ENCODE data around the gene PTPN20.
"Not testable (repeated sequence)": the region's sequence is repeated elsewhere in the genome, so short reads cannot be mapped to it uniquely, and the experiment has no call there.

The PTPN20 gene

DNA sequence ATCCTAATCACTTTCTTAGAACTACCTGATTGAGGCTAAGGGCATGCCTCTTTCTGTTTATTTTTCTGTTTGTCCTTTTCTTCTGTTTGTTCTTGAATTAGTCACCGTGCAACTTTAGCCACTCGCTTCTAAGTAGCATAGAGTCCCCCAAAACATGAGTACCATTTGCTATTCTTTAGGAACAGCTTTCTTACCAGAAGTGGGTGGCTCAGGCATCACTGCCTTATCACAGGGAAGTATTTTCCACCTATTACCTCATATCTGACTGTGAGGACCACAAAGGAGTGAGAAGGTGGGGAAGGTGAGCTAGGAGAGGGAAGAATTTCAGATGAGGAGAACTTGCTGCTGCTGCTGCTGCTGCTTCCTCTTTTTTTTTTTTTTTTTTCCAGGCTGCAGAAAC lies 13.9 kb downstream of the PTPN20 start:
- ATAC-seq (ENCODE audit: insufficient read depth, low read depth); H3K36me3 ChIP-seq (ENCODE audit: insufficient read depth, low read length); H4K20me1 ChIP-seq (ENCODE audit: insufficient read depth, low read length); H3K9ac ChIP-seq (ENCODE audit: low read depth, low read length); H3K4me3 ChIP-seq (ENCODE audit: low read depth in 1 of 2, low read length in 2 of 2); H3K27ac ChIP-seq (ENCODE audit: low read length); H3K27me3 ChIP-seq (ENCODE audit: insufficient read depth, low read length, poor library complexity); H3K4me2 ChIP-seq (ENCODE audit: insufficient read depth, low read length); H3K9me3 ChIP-seq (ENCODE audit: insufficient read depth, low read length, severe bottlenecking); H2AFZ ChIP-seq (ENCODE audit: low read depth, low read length); DNase-seq; H3K79me2 ChIP-seq (ENCODE audit: insufficient read depth, low read length); H3K4me1 ChIP-seq (ENCODE audit: insufficient read depth, low read length): not testable (repeated sequence)

DNA sequence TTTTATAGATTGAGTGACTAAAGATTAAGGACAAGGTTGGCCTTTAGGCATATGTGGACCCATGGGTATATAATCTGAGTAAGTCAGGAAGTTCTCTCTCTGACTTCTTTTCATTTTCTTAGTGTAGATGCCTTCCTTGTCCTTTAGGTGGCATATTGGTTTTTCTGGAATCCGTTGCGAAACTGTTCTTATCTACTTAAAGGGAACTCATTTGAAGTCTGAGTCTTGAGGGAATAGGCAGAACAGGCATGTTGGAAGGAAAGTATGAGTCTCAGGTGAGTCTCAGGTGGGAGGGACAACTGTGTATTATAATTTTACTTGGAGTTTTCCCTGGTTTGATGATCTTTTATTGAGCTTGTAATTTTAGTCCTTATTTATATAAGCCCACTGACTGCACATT lies 14.6 kb downstream of the PTPN20 start:
- not testable (repeated sequence) for H3K9me3 ChIP-seq (ENCODE audit: insufficient read depth, low read length, severe bottlenecking); H3K27me3 ChIP-seq (ENCODE audit: insufficient read depth, low read length, poor library complexity); H4K20me1 ChIP-seq (ENCODE audit: insufficient read depth, low read length); H3K9ac ChIP-seq (ENCODE audit: low read depth, low read length); H3K4me1 ChIP-seq (ENCODE audit: insufficient read depth, low read length); H3K36me3 ChIP-seq (ENCODE audit: insufficient read depth, low read length); H2AFZ ChIP-seq (ENCODE audit: low read depth, low read length); DNase-seq; H3K4me2 ChIP-seq (ENCODE audit: insufficient read depth, low read length); H3K4me3 ChIP-seq (ENCODE audit: low read depth in 1 of 2, low read length in 2 of 2); H3K79me2 ChIP-seq (ENCODE audit: insufficient read depth, low read length); H3K27ac ChIP-seq (ENCODE audit: low read length)
- peak; percentile 57; the same call in 2 of the 3 replicates for ATAC-seq (ENCODE audit: insufficient read depth, low read depth)

DNA sequence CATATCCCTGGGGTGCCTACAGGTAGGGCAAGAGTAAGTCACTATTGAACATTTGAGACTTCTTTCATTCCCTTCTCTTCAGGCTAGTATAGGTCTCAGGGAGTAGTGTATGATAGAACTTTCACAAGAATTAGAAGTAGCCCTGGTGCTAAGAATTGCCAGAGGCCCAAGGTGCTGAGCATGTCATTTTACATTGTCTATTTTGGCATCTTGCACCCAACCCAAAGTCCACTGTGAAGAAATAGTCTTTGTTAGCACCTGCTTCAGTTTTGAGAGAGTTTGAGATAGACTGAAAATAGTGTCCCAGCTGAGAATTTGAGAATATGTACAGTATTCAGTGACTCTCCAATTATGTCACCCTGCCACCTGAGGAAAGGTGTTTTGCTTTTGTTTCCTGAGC lies 17.6 kb downstream of the PTPN20 start:
- H3K36me3 ChIP-seq (ENCODE audit: insufficient read depth, low read length); H3K4me1 ChIP-seq (ENCODE audit: insufficient read depth, low read length); DNase-seq; H3K9ac ChIP-seq (ENCODE audit: low read depth, low read length); H3K79me2 ChIP-seq (ENCODE audit: insufficient read depth, low read length); ATAC-seq (ENCODE audit: insufficient read depth, low read depth); H2AFZ ChIP-seq (ENCODE audit: low read depth, low read length); H3K27me3 ChIP-seq (ENCODE audit: insufficient read depth, low read length, poor library complexity); H4K20me1 ChIP-seq (ENCODE audit: insufficient read depth, low read length); H3K4me2 ChIP-seq (ENCODE audit: insufficient read depth, low read length); H3K27ac ChIP-seq (ENCODE audit: low read length); H3K9me3 ChIP-seq (ENCODE audit: insufficient read depth, low read length, severe bottlenecking); H3K4me3 ChIP-seq (ENCODE audit: low read depth in 1 of 2, low read length in 2 of 2): not testable (repeated sequence)

DNA sequence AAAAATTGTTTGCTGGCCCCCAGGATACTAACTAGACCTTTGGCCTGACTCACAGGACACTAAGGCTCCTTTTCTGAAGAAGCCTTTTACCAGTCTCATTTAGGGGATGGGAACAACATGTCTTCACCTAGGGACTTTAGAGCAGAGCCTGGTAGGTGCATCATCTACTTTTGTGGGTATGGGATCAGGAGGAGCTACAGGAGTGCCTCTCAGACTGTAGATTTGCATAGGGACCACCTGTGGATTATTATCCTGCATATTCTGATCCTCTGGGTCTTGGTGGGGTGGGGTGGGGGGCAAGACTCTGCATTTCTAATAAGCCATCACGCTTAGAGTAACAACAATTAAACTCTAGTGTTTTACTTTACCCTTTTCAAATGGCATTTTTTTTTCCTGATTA lies 21.2 kb downstream of the PTPN20 start:
- DNase-seq; H3K27me3 ChIP-seq (ENCODE audit: insufficient read depth, low read length, poor library complexity); H3K9me3 ChIP-seq (ENCODE audit: insufficient read depth, low read length, severe bottlenecking); H3K4me3 ChIP-seq (ENCODE audit: low read depth in 1 of 2, low read length in 2 of 2); H3K27ac ChIP-seq (ENCODE audit: low read length); ATAC-seq (ENCODE audit: insufficient read depth, low read depth); H2AFZ ChIP-seq (ENCODE audit: low read depth, low read length); H3K79me2 ChIP-seq (ENCODE audit: insufficient read depth, low read length); H3K4me1 ChIP-seq (ENCODE audit: insufficient read depth, low read length); H4K20me1 ChIP-seq (ENCODE audit: insufficient read depth, low read length); H3K4me2 ChIP-seq (ENCODE audit: insufficient read depth, low read length); H3K9ac ChIP-seq (ENCODE audit: low read depth, low read length); H3K36me3 ChIP-seq (ENCODE audit: insufficient read depth, low read length): not testable (repeated sequence)

DNA sequence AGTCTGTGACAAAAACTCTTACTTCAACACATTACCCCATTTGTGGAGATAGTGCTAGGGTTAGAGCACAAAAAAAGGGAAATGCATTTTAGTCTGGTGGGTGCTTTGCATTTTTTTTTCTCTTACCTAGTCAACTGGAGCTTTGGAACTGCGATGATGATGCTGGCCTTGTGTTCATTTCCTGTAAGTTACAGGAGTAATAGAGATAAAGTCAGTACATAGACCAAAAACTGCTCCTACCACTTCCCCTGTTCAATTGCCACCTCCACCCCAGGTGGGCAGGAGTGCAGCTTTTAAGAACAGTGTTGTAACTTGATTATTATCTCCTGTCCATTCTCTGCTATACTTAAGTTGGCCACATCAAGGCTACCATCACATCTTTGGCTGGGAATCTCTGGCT lies 29.9 kb downstream of the PTPN20 start:
- peak; percentile 94 for ATAC-seq (ENCODE audit: insufficient read depth, low read depth)
- not testable (repeated sequence) for H3K36me3 ChIP-seq (ENCODE audit: insufficient read depth, low read length); H3K79me2 ChIP-seq (ENCODE audit: insufficient read depth, low read length); H3K9me3 ChIP-seq (ENCODE audit: insufficient read depth, low read length, severe bottlenecking); H3K4me3 ChIP-seq (ENCODE audit: low read depth in 1 of 2, low read length in 2 of 2); H3K4me2 ChIP-seq (ENCODE audit: insufficient read depth, low read length); H4K20me1 ChIP-seq (ENCODE audit: insufficient read depth, low read length); H3K9ac ChIP-seq (ENCODE audit: low read depth, low read length); H2AFZ ChIP-seq (ENCODE audit: low read depth, low read length); H3K4me1 ChIP-seq (ENCODE audit: insufficient read depth, low read length); DNase-seq; H3K27me3 ChIP-seq (ENCODE audit: insufficient read depth, low read length, poor library complexity); H3K27ac ChIP-seq (ENCODE audit: low read length)

DNA sequence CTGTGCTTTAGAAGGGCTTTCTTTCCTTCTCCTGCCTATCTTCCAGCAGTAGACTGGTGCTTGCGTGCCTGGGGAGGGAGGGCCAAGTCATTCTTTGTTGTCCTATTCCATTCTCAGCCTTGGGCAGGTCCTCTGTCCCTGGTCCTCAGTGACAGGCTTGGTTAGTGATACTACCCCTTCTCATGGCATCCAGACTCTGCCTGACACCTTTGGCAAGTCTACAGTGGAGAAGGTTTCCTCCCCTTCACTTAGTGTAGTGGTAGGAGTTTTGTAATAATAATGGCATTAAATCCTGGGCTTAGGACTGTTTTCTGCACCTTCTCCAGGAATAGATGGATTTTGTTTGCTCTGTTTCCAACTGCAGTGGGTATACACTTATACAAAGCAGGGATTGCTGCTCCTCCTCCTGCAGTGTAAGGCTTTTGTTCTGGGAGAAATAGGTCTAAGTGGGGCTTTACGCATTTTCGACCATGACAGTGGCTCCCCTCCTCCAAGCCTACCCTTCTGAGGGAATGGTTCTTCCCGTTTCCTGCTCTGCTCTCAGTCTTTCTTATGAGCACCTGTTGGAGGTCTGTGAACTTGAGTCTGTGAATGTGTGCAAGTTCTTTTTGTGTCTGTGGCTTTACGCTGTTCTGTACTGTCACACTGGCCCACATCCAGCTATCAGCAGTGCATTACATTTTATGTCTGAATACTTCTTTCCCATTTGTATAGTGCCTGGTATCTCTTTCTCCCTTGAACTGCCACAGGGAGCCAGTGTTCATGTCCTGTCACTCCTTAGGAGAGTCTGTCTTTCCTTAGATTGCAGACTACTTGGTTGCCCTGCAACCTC lies 37.7 kb downstream of the PTPN20 start:
- not testable (repeated sequence) for H3K4me3 ChIP-seq (ENCODE audit: low read depth in 1 of 2, low read length in 2 of 2); H3K4me1 ChIP-seq (ENCODE audit: insufficient read depth, low read length); H2AFZ ChIP-seq (ENCODE audit: low read depth, low read length); H3K4me2 ChIP-seq (ENCODE audit: insufficient read depth, low read length); H4K20me1 ChIP-seq (ENCODE audit: insufficient read depth, low read length); H3K9ac ChIP-seq (ENCODE audit: low read depth, low read length); H3K9me3 ChIP-seq (ENCODE audit: insufficient read depth, low read length, severe bottlenecking); H3K27me3 ChIP-seq (ENCODE audit: insufficient read depth, low read length, poor library complexity); H3K36me3 ChIP-seq (ENCODE audit: insufficient read depth, low read length); H3K27ac ChIP-seq (ENCODE audit: low read length); H3K79me2 ChIP-seq (ENCODE audit: insufficient read depth, low read length)
- ATAC-seq (ENCODE audit: insufficient read depth, low read depth), result peak; percentile 88
- peak; percentile 41 for DNase-seq

DNA sequence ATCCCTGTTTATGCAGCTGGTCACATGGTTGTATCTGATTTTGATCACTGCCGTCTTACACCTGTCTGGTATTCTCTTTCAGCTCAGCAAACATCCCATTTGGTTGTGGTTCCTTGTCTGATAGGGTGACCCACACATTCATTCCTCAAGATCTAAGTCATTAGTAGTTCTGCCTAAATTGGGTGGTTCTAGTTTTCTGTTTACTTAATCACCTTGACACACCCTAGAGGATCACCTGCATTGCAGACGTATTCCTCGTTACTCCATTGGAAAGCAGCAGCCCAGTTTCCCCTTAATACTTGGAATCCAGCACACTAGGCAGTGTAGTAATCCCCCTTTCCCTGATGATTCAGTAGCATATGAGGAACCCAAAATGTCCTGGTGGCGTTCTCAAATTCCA lies 41.3 kb downstream of the PTPN20 start:
- H4K20me1 ChIP-seq (ENCODE audit: insufficient read depth, low read length); H3K79me2 ChIP-seq (ENCODE audit: insufficient read depth, low read length); H3K27ac ChIP-seq (ENCODE audit: low read length); H3K4me2 ChIP-seq (ENCODE audit: insufficient read depth, low read length); H3K9me3 ChIP-seq (ENCODE audit: insufficient read depth, low read length, severe bottlenecking); H3K4me3 ChIP-seq (ENCODE audit: low read depth in 1 of 2, low read length in 2 of 2); H2AFZ ChIP-seq (ENCODE audit: low read depth, low read length); ATAC-seq (ENCODE audit: insufficient read depth, low read depth); H3K36me3 ChIP-seq (ENCODE audit: insufficient read depth, low read length); H3K4me1 ChIP-seq (ENCODE audit: insufficient read depth, low read length); H3K9ac ChIP-seq (ENCODE audit: low read depth, low read length); H3K27me3 ChIP-seq (ENCODE audit: insufficient read depth, low read length, poor library complexity); DNase-seq: not testable (repeated sequence)

DNA sequence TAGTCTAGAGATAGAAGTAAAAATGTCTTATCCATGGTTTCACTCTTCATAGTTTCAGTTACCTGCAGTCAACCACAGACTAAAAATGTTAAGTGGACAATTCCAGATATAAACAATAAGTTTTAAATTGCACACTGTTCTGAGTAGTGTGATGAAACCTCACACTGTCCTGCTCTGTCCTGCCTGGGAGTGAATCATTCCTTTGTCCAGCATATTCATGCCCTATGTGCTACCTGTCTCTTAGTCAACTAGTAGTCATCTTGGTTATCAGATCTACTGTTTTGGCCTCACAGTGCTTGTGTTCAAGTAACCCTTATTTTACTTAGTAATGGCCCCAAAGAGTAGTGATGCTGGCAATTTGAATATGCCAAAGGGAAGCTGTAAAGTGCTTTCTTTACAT lies 49.5 kb downstream of the PTPN20 start:
- DNase-seq; H3K4me1 ChIP-seq (ENCODE audit: insufficient read depth, low read length); H3K4me2 ChIP-seq (ENCODE audit: insufficient read depth, low read length); ATAC-seq (ENCODE audit: insufficient read depth, low read depth); H3K9me3 ChIP-seq (ENCODE audit: insufficient read depth, low read length, severe bottlenecking); H3K36me3 ChIP-seq (ENCODE audit: insufficient read depth, low read length); H3K79me2 ChIP-seq (ENCODE audit: insufficient read depth, low read length); H2AFZ ChIP-seq (ENCODE audit: low read depth, low read length); H3K4me3 ChIP-seq (ENCODE audit: low read depth in 1 of 2, low read length in 2 of 2); H3K27ac ChIP-seq (ENCODE audit: low read length); H4K20me1 ChIP-seq (ENCODE audit: insufficient read depth, low read length); H3K27me3 ChIP-seq (ENCODE audit: insufficient read depth, low read length, poor library complexity); H3K9ac ChIP-seq (ENCODE audit: low read depth, low read length): not testable (repeated sequence)
